ENCODE results near the gene BACE1.
"Not testable (repeated sequence)": the region's sequence is repeated elsewhere in the genome, so short reads cannot be mapped to it uniquely, and the experiment has no call there.

The BACE1 gene

GRCh38 chr11:117316197-117316961 lies at the start of gene BACE1:
Gene BACE1 (minus strand): TSS chr11:117316256. CDS start chr11:117315795, 461 bp downstream.
- DNase-seq (ENCODE audit: low read depth), result no peak

GRCh38 chr11:117361432-117361831 lies 45.4 kb upstream of the BACE1 start:
- no peak for DNase-seq (ENCODE audit: low read depth)

- DNase-seq (ENCODE audit: low read depth), result no peak
Observed at GRCh38 chr11:117356126-117356890, 40.3 kb upstream of the BACE1 start.

- DNase-seq (ENCODE audit: low read depth), result no peak
Observed at GRCh38 chr11:117354550-117354949, 38.5 kb upstream of the BACE1 start.

- no peak for DNase-seq (ENCODE audit: low read depth)
Observed at GRCh38 chr11:117345039-117345438, 29.0 kb upstream of the BACE1 start.

GRCh38 chr11:117337076-117337475 lies 21.0 kb upstream of the BACE1 start:
- DNase-seq (ENCODE audit: low read depth), result no peak

GRCh38 chr11:117335399-117335798 lies 19.3 kb upstream of the BACE1 start:
- DNase-seq (ENCODE audit: low read depth), result no peak

- no peak for DNase-seq (ENCODE audit: low read depth)
Observed at GRCh38 chr11:117334896-117335295, 18.8 kb upstream of the BACE1 start.

- no peak for DNase-seq (ENCODE audit: low read depth)
Observed at GRCh38 chr11:117333917-117334316, 17.9 kb upstream of the BACE1 start.

GRCh38 chr11:117332843-117333242 lies 16.8 kb upstream of the BACE1 start:
- DNase-seq (ENCODE audit: low read depth), result no peak

GRCh38 chr11:117328375-117329010 lies 12.4 kb upstream of the BACE1 start:
- no peak for DNase-seq (ENCODE audit: low read depth)

- DNase-seq (ENCODE audit: low read depth), result peak; percentile 89
Observed at GRCh38 chr11:117327567-117328374, 11.7 kb upstream of the BACE1 start, which contains the start of gene CEP164. Gene CEP164 (plus strand): TSS chr11:117327854. CDS start chr11:117338587, 10,733 bp downstream.

GRCh38 chr11:117327255-117327566 lies 11.2 kb upstream of the BACE1 start:
- not testable (repeated sequence) for DNase-seq (ENCODE audit: low read depth)

- no peak for DNase-seq (ENCODE audit: low read depth)
Observed at GRCh38 chr11:117319214-117319840, 3.3 kb upstream of the BACE1 start.

GRCh38 chr11:117318738-117319137 lies 2.7 kb upstream of the BACE1 start:
- no peak for DNase-seq (ENCODE audit: low read depth)

- DNase-seq (ENCODE audit: low read depth), result no peak
Observed at GRCh38 chr11:117315285-117316196, 515 bp downstream of the BACE1 start.

GRCh38 chr11:117314840-117315239 lies 1.2 kb downstream of the BACE1 start:
- DNase-seq (ENCODE audit: low read depth), result no peak

GRCh38 chr11:117313828-117314768 lies 2.0 kb downstream of the BACE1 start:
- no peak for DNase-seq (ENCODE audit: low read depth)

GRCh38 chr11:117313091-117313490 lies 3.0 kb downstream of the BACE1 start:
- DNase-seq (ENCODE audit: low read depth), result no peak

Measured in stimulated activated CD8-positive, alpha-beta memory T cell treated with anti-CD3 and anti-CD28 coated beads, Interleukin-4, amount 100 ng/mL, for 24 hours (primary cell).